ENCODE results near the gene TMEM43. TPM values are rescaled to one million over a fixed set of nuclear protein-coding genes. Genes with fewer than 3 reads are reported as not detected.

The TMEM43 gene
- total RNA-seq, 2 experiments from 2014 or later, result 40.0 to 40.3 TPM

GRCh38 chr3:14146381-14147065 lies 21.7 kb downstream of the TMEM43 start:
- POLR2A ChIA-PET, result no interaction called here
- CTCF ChIA-PET, result interaction anchor here (0.6 to 3.5 kb wide), 2 partner anchors 250 to 1461 kb away, joined by 3 to 12 read pairs; no protein-coding TSS in a partner anchor

DNA sequence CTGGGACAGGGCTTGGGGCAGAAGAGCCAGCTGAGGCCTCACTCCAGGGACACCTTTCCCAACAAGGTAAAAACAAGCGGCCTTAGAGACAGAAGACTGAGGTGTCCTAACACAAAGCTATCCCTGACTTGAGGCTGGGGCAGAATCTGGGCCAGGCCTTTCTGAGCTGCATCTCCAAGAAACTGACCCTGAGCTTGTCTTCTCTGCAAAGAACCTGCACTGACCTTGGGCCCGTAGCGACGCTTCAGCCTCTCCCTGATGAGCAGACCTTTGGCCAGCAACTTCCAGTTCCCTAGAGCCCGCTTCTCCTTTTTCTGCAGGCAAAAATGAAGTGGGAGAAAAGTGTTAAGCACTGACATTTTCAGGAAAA lies 22.2 kb downstream of the TMEM43 start:
- ChIA-PET CTCF (interaction anchor here (0.6 to 3.5 kb wide), 2 partner anchors 250 to 1462 kb away, joined by 3 to 12 read pairs; no protein-coding TSS in a partner anchor), POLR2A (no interaction called here)

GRCh38 chr3:14147617-14148016 lies 22.8 kb downstream of the TMEM43 start:
- ChIA-PET POLR2A (no interaction called here), CTCF (no interaction called here)

GRCh38 chr3:14148041-14148985 lies 23.5 kb downstream of the TMEM43 start:
- ChIA-PET CTCF (interaction anchor here (1.0 kb wide), 1 partner anchor 252 kb away, joined by 3 read pairs; no protein-coding TSS in a partner anchor), POLR2A (no interaction called here)

DNA sequence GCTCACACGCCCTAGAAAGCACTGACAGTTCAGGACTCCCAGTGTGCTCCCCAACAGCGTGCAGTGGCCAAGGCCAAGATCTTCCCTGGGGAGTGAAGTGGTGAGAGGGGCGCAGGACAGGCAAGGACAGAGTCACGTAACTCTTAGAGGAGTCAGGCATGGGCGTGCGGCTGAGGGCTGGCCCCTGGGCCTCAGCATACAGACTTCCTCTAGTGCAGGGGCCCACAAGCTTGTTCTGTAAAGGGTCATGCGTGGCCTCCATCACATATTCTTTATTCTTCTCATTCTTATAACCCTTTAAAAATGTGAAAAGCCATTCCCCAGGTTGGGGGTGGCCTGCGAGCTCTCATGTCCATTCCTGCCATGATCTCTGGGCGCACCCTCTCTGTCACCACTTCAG lies 25.2 kb downstream of the TMEM43 start:
- POLR2A ChIA-PET, result no interaction called here
- CTCF ChIA-PET, result no interaction called here

GRCh38 chr3:14150491-14151230 lies 25.8 kb downstream of the TMEM43 start:
- CTCF ChIA-PET, result no interaction called here
- POLR2A ChIA-PET, result no interaction called here

GRCh38 chr3:14151471-14152083 lies 26.7 kb downstream of the TMEM43 start:
- ChIA-PET CTCF (no interaction called here), POLR2A (no interaction called here)

DNA sequence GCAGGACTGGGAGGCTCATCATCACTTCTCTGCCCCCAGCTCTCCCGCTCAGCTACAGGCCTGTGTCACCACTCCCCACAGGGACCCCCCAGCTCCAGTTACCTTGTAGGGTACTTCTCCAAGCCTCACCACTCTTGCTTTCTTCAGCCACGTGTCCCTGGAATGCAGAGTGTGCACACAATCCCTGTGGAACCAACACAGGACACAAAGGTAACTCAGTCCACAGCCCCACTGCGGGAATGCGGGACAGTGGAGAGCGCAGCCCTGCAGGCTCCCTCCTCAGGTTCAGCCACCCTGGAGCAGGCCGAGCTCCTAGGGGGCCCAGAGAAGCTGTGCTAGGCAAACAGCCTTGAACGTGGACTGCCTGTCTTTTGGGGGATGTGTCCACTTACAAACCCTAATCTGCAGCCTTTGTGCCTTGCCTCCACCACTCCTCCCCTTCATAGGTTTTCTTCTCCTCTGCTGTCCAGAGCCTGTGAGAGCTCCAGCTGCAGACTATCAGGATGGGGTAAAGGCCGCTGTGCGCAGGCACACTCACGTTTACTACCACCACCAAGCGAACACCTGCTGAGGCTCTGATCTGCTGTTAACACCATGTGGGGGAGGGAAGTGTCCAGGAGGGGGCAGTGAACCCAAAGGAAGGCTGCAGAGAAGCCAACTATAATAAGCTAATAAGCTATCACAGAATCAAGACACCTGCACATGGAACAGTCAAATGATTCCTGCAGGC lies 27.5 kb downstream of the TMEM43 start:
- ChIA-PET POLR2A (no interaction called here), CTCF (no interaction called here)

GRCh38 chr3:14152963-14153355 lies 28.1 kb downstream of the TMEM43 start:
- ChIA-PET POLR2A (no interaction called here), CTCF (no interaction called here)

DNA sequence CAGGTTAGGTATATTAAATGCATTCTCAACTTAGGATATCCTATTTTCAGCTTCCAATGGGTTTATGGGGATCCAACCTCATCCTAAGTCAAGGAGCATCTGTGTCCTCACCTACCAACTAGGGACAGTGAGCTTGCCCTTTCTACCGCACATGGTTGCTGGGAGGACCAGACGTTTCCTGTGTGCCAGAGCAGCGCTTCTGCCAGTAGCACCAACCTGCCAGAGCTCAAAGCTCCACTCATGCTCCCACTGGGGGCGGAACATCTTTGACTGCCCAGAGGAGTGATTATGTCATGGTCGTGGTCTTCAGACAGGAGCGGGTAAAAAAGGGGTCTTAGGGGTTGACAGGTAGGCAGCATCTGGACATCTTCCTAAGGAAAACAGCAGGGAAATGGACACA lies 28.8 kb downstream of the TMEM43 start:
- POLR2A ChIA-PET, result no interaction called here

GRCh38 chr3:14154276-14154675 lies 29.4 kb downstream of the TMEM43 start:
- ChIA-PET CTCF (no interaction called here), POLR2A (no interaction called here)

More for the DNA sequence above, 28.8 kb downstream of the TMEM43 start:
- CTCF ChIA-PET, result no interaction called here

DNA sequence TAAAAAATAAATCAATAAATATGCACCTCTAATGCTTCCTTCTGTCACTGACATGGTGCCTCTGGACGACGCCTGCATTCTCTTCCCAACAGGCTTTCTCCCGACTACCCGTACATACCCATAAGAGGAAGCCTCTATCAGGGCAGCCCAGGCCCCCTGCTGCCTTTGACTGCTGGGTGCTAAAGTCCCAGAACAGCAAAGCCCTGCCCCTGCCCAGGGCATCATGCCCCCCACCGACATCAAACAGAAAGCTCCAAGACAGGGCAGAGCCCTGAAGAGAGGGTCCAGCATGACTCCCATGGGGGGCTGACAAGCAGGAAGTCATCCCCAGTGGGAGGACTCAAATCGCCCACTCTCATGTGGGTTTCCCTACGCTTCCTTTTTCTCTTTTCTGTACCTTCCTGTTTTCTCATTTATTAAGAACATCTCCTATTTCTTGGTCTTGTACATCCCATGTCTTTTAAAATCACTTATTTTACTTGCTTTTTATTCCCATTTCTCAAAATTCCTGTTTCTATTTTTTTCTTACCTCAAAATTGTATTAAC lies 30.1 kb downstream of the TMEM43 start:
- ChIA-PET POLR2A (no interaction called here), CTCF (interaction anchor here (0.6 kb wide), 1 partner anchor 224 kb away, joined by 3 read pairs; no protein-coding TSS in a partner anchor)

DNA sequence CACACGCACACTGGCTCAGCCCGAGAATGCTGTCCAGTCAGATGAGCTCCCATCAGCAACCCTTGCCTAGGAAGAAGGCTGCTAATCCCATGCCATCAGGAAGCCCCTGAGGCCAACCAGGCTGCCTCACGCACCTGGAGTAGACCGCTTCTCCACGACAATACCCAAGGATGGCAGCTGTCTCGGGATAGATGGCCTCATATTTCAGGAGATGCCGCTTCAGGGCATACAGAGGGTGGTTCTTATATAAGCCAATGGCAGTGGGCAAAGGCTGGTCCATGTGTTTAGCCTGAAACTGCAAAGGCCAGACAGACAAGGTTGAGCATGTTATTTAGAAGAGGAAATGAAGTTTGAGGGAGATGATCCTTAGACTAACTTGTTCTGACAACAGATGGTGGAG lies 31.3 kb downstream of the TMEM43 start:
- POLR2A ChIA-PET, result no interaction called here
- CTCF ChIA-PET, result no interaction called here

DNA sequence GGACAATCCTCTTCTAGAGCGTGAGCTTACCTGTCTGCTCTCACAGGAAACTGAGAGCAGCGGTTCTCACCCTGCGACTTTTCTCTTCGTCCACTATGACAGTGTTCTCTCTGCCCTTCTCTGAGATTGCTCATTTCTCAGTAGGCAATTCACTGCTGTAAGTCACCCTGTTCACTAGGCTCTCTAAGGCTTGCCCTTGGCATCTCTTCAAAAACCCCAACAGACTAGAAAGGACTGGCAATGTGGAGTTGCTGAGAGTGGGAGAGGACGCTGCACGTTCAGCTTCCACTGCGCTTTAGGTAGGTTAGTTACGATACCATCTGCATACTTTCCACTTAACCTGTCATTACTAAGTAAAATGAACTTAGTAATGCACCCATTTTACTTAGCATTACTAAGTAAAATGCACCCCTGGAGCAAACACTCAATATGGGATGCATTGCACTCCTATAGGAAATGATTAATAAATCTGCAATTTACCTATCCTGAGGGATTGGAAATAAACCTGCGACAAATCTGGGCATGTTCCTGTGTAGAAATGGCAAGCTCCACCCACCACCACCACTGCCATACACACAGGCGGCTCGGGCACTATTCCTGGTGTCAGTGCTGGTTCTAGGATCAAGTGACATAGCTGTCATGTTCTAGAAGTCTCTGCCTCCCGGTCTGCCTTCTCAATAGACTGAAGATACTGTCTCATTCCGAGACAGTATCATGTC lies 32.1 kb downstream of the TMEM43 start:
- ChIA-PET CTCF (no interaction called here), POLR2A (no interaction called here)

DNA sequence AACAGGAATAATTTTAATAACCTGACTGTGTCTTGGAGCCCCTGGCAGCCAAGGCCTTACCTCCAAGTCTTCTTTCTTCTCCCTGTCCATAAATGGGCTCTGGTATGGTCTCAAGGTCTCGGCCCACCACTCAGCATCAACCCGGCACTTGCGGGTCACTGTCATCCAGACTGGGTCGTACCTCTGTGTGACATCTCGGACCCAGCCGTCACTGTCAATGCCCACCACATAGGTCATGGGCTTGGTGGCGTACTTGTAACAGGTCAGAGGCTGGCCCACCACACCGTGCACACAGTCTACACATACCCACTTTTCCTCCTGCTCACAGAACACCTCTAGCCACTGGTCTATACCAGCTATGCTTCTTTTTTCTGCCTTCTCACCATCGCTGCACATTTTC lies 33.1 kb downstream of the TMEM43 start:
- POLR2A ChIA-PET, result no interaction called here

GRCh38 chr3:14158370-14158769 lies 33.5 kb downstream of the TMEM43 start:
- CTCF ChIA-PET, result no interaction called here

More for the DNA sequence above, 33.1 kb downstream of the TMEM43 start:
- CTCF ChIA-PET, result no interaction called here

GRCh38 chr3:14159426-14159825 lies 34.6 kb downstream of the TMEM43 start:
- POLR2A ChIA-PET, result no interaction called here
- CTCF ChIA-PET, result no interaction called here

More at GRCh38 chr3:14158370-14158769, 33.5 kb downstream of the TMEM43 start:
- POLR2A ChIA-PET, result no interaction called here

DNA sequence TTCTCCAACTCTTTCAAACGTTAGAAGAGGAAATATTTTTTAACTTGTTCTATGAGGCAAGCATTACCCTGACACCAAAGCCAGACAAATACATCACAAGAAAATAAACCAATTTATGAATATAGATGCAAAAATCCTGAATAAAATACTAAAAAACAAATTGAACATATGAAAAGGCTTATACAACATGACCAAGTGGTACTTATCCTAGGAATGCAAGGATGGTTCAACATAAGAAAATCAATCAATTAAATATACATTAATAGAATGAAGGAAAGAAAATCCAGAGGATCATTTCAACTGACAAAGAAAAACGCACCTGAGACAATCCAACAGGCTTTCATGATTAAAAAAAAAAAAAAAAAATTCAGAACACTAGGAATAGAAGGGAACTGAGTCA lies 36.4 kb downstream of the TMEM43 start:
- POLR2A ChIA-PET, result no interaction called here
- CTCF ChIA-PET, result no interaction called here
